ENCODE results near the gene BICD1.

DNA sequence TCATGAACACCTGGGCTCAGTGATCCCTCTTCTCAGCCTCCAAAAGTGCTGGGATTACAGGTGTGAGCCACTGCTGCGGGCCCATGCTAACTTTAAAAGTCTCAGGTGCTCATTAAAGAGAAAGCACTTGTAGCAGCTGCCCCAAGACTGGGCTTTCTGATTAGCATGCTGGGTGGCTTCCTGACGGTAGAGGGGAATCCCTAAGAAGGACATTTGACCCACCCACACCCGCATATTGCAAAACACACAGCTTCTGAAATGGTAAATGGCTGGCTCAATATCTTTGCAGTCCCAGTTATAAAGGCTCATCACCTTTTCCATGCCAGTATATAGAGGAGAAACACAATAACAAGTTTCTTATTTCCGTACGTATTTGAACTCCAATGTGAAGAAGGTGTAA, 19.3 kb upstream of the BICD1 start:
- TF ChIP-seq, protein P1, sequence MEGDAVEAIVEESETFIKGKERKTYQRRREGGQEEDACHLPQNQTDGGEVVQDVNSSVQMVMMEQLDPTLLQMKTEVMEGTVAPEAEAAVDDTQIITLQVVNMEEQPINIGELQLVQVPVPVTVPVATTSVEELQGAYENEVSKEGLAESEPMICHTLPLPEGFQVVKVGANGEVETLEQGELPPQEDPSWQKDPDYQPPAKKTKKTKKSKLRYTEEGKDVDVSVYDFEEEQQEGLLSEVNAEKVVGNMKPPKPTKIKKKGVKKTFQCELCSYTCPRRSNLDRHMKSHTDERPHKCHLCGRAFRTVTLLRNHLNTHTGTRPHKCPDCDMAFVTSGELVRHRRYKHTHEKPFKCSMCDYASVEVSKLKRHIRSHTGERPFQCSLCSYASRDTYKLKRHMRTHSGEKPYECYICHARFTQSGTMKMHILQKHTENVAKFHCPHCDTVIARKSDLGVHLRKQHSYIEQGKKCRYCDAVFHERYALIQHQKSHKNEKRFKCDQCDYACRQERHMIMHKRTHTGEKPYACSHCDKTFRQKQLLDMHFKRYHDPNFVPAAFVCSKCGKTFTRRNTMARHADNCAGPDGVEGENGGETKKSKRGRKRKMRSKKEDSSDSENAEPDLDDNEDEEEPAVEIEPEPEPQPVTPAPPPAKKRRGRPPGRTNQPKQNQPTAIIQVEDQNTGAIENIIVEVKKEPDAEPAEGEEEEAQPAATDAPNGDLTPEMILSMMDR (IDR thresholded peaks at IDR 0.05) = no peak
- no peak for TF ChIP-seq EZH2 (IDR thresholded peaks at IDR 0.05; ENCODE audit: borderline replicate concordance, insufficient read depth, low read depth, low read length, poor library complexity, severe bottlenecking)
